ENCODE results near the gene TLE1.
"Not testable (repeated sequence)": the region's sequence is repeated elsewhere in the genome, so short reads cannot be mapped to it uniquely, and the experiment has no call there.

The TLE1 gene

DNA sequence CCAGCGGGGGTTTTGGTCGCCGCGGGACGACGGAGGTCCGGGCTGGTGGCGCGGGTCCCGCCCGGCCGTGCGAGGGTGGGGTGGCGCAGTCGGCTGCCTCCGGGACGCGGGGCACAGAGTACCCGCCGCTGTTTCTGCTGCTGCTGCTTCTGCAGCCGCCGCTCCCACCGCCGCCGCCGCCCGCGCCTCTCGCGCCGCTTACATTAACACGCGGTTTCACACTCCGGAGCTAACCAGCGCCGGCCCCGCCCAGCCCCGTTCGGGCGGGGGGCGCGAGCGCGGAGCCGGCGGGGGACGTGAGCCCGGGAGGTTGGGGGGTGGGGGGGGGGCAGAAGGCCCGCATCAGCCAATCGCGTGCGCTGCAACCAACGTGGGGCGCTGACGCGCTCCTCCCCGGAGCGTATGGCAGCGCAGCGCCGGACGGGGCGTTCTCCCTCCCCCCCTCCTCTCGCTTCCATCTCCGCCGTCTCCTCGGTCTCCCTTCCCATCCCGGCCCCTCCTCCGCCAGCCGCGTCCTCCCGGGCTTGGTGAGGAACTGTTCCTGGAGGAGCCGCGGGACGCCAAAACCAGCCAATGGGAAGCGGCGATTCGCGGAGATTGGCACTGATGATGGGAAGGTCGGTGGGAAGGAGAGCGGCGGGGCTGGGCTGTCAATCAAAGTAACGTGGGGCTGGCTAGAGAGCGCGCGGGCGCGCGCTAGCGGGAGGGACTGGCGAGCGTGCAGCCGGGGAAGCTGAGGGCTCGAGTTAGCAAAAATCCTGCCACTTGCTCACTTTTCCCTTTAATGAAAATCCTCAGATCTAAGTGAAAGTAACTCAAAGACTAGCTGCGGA lies at the start of gene TLE1:
Gene TLE1, minus strand, starts transcription at position 205 of the 833 bp plus-strand sequence. CDS start 1,307 bp downstream, outside the sequence.
- peak; percentile 95 for DNase-seq

DNA sequence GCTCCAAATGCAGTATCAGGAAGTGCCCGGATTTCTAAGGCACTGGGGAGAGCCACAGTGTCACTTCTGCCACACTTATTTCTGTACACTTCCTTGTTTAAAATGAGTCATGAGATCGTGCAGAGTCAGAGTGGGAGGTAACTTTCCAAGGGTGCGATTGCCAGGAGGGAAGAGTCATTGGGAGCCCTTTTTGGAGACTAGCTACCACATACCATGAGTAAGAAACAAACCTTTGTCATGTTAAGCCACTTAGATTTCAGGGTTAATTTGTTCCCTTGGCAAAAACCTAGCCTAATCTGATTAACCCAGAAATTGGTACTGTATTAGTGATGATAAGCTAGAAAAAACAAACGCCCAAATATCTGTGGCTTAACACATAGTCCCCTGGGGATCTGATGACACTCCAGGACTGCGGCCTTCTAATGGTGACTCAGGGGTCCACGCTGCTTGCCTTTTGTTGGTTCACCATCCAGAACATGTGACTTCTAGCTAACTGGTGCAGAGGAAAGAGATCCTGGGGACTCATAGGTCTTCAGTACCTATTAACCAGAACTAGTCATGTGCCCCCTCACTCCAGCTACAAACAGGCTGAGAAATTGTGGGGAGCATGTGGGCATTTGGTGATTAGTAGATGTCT lies 48.6 kb upstream of the TLE1 start:
- DNase-seq: no peak

DNA sequence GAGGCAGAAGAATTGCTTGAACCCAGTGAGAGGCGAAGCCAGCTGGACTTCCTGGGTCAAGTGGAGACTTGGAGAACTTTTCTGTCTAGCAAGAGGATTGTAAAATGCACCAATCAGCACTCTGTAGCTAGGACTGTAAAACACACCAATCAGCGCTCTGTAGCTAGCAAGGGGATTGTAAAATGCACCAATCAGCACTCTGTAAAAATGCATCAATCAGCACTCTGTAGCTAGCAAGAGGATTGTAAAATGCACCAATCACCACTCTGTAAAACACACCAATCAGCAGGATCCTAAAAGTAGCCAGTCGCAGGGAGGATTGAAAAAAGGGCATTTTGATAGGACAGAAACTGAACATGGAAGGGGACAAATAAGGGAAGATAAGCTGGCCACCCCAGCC lies 41.2 kb upstream of the TLE1 start:
- DNase-seq: not testable (repeated sequence)

DNA sequence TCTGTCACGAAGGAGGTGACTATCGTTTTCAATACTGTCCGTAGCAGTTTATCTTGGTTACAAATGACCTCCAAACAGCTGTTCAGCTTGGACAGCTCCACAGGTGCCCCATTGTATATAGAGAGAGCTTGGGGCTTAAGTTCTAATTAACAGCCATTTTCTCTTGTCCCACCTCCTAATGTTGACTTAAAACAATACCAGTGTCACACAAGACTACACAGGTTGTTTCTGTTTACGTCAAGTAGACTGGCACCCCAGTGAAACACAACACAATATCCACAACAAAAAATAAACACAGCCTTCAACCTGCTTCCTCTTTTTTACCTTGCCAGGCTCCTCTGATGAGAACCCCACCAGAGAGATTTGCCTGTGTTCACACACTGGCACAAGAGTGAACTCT lies 39.8 kb upstream of the TLE1 start:
- DNase-seq: no peak

DNA sequence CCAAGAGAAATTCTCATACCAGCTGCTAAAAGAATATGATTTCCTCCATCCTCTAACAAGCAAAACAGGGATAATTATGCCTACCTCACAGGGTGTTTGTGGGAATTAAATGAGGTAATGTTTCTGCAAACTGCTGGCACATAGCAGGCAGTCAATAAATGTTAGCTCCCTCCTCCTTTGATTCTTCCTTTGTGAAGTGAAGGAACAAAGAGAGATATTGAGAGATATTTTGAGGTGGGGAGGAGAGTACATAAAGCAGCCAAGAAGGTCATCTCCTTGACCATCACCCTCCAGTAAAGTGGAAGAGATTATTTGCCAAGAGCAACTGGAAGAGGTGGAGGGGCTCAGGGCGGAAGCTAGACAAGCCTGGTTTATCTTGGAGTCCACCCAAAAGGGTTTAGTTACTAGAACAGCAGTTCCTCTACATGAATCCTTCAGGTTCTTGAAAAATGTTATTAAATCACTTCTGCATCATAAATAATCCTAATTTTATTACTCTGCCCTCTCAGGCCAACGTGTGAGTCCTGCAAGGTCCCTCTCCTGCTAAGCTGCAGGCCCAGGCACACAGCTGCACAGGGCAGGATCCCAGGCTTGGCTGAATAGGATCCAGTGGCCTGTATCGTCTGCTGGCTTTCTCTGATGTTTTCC lies 35.0 kb upstream of the TLE1 start:
- no peak for DNase-seq

DNA sequence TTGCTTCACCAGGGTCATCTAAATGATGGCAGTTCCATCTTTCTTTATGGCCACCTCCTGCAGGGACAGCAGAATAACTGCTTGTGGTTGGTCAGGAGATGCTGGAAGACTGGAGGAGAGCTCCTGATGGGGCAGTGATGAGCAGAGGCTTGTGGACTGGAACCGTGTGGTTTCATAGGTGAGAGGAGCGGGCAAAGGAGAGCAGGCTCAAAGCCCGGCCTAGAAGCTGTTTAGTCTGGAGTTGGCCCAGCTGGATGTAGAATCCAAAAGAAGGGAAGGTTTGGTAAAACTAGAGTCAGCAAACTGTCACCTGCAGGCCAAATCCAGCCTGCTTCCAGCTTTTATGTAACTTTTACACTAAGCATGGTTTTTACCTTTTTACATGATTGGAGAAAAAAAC lies 32.9 kb upstream of the TLE1 start:
- no peak for DNase-seq

DNA sequence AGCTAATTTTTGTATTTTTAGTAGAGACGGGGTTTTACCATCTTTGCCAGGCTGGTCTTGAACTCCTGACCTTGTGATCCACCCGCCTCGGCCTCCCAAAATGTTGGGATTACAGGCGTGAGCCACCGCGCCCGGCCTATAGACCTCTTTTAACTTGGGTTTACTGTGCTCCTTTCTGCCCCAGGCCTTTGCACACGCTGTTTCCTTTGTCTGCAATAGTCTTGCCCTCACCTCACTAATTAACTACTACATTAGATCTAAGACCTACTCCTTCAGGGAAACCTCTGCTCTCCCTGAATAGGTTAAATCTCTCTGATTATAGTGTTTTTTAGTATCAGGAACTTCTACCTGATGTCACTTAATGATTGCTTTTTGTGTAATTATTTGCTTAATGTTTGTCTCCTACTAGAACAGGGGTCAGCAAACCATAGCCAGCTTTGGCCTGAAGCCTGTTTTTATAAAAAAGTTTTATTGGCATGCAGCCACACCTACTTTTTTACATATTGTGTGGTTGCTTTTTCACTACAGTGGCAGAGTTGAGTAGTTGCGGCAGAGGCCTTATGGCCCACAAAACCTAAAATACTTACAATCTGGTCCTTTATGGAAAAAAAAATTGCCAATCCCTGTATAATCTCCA lies 31.2 kb upstream of the TLE1 start:
- no peak for DNase-seq

DNA sequence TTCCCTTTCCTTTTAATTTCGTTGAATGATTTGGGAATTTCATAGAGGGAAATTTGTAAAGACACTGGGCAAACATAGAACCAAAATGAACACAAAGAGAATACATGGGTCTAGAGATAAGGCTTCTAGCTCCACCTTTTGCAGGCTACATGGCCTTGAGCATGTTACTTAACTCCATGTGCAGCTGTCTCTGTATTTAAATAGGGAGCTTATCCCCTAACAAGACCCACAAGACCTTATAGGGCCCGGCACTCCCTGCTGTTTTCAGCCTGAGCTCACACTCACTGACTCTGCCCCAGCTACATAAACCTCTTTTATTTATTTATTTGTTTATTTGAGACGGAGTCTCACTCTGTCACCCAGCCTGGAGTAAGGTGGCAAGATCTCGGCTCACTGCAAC lies 30.6 kb upstream of the TLE1 start:
- no peak for DNase-seq

DNA sequence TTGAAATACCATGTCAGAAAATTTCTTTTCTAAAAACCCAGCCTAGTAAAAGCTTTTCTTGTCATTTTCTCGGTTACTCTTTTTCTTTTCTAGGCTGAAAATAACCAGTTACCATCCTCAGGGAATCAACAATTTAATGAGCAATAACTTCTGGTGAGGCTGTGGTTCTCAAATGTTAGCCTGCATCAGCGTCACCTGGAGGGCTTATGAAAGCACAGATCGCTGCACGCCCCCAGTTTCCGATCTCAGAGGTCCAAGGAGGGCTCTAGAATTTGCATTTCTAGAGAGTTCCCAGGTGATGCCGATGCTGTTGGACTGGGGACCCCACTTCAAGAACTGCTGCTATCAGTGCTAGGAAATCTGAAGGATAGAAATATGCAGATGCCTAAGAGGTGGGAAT lies 28.9 kb upstream of the TLE1 start:
- DNase-seq: no peak

DNA sequence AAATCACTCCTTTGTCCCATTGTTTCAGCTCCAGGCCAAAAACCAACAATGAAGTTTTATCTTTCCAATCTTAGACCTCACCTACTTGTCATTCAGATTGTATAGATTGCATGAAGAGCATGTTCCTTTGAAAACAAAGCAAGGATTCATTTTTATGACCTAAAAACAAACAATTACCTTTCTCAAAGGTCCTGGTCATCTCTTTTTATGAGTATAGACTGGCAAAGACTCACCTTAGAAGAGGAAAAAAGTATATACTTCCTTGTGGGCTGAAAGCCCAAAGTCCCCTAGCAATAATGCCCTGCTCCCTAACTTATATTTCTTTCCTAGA lies 28.4 kb upstream of the TLE1 start:
- DNase-seq: no peak

DNA sequence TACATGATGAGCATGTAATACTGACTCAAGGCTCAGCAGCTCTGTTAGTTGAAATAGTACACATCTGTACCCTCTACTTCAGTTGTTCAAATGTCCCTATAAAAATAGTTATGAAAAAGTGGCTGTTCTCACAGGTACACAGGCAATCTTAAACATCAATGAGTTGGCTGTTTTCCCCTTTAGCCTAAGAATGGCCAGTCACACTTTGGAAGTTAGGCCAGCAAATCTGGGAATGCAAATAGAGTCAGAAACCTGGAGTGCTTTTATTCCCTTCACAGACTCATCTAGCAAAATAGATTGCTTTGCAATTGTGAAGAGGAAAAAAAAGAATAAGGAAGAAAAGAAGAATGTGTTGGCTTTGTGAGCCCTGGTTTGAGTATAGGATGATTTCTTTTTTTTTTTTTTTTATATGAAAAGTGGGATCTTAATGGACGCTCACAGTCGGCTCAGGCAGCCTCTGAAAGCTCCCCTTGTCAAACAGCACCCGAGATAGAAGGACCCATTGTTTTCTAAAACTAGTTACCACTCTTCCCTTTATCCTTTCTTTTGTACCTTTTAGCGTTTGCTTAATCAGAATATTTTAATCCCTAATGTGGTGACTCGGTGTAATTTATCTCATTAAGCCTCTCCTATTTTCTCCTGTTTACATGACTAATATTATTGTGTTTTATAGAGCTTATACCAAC lies 27.9 kb upstream of the TLE1 start:
- DNase-seq: no peak

DNA sequence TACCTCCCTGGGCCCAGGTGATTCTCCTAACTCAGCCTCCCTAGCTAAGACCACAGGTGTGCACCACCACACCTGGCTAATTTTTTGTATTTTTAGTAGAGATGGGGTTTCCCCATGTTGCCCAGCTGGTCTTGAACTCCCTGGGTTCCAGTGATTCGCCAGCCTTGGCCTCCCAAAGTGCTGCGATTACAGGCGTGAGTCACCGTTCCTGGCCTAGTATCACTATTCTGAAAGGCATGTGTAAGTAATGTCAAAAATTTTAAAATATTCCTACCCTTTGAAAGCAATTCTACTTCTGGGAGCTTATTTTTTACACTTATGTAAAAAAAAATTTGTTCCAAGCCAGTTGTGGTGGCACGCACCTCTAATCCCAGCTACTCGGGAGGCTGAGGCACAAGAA lies 27.1 kb upstream of the TLE1 start:
- no peak for DNase-seq

DNA sequence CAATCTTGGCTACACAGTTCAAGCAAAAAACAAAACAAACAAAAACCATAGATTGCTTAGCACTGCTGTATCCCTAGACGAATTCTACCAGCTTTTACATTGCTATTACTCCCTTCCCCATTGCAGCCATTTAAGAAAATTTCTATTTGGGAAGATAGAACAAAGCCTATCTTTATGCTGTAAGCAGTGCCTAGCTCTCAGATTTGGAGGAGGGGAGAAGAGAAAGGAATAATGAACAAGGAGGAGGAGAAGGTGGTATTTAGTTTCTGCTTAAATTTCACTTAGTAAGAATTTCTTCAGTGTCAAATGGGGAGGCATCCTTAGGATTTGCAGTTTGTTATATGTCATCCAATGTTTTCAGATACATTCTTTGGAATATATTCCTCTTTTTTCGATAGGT lies 16.2 kb upstream of the TLE1 start:
- no peak for DNase-seq

DNA sequence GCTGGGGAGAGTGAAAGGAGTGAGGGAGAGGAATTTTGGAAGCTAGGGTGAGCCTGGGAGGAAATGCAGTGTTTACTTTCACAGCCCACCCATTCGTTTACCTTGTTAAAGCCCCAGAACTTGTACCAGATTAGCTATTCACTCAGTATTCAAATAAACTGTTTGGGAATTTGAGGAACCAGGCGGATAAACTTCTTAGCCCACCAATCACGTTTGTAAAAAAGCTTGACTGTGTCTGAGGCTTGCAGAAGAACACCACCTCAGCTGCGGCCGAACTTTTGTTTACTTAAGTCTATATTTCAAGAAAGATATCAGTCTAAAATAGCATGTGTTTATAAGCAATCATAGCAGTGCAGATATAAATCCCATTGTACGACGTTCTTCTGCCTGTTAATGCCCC lies 5.2 kb upstream of the TLE1 start:
- no peak for DNase-seq

DNA sequence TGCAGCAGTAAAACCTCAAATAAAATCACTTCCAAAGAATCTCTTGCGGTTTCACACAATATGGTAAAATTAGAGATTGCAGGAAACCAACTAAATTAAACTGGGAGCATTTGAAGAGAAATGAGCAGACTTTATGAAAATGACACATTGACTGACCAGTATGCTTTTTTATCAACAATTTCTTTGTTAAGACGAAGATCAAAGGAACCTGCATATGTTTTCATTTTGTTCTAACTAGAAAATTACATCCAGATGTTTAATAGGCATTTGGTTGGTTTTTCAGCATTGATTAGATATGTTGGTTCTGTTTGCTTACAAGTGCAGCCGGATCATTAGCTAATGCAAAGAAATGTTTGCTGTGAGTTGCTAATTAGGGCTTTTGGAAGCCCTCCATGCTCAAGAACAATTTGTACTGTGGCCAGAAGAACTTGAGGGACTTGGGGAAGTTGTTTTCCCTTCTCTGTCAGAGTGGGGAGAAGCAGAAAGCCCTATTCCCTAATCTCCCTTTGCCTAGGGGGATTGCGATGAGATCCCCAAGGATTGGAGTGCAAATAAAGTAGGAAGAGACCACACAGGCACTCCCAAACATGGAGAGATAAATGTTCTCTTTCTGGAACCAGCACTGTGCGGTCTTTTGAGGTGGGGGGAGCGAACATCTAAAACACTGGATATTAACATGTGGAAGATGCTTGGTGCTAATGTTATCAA lies 4.5 kb upstream of the TLE1 start:
- DNase-seq: no peak

DNA sequence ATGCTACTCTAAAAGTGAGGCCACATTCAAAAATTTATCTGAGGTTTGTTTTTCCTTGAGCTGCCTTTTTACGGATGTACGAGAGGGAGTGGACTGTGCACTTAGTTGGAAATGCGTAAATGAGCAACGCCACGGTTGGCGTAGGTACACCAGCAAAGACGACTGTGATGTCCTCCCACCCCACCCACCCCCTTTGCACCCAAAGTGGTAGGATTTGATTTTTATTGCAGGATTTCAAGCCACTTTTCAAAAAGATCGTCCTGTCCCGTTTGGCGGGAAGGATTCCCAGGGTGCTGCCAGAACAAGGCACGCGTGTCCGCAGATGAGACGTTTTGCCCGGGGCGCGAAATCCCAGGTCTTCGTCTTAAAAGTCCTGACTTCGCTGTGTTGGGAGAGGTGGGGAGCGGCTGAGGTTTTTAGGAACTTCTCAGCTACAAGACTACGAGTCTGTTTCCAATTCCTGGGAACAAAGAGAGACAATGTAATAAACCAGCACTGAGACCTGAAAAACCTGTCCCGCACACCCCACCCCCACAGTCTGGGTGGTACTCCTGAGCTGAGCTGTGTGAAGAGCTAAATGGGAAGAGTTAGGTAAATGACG lies 1.0 kb upstream of the TLE1 start:
- no peak for DNase-seq

DNA sequence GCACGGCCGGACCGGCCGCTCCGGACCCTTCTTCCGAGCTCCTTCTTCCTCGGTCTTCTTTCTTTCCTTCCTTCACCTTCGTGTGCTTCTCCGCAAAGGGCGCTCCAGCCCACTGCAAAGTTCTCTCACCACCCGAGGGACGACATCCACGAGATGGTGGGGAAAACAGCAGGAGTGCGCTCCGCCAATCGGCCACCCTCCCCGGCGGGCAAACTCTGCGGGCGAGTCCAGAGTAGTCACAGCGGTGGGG lies 329 bp downstream of the TLE1 start:
- not testable (repeated sequence) for DNase-seq

DNA sequence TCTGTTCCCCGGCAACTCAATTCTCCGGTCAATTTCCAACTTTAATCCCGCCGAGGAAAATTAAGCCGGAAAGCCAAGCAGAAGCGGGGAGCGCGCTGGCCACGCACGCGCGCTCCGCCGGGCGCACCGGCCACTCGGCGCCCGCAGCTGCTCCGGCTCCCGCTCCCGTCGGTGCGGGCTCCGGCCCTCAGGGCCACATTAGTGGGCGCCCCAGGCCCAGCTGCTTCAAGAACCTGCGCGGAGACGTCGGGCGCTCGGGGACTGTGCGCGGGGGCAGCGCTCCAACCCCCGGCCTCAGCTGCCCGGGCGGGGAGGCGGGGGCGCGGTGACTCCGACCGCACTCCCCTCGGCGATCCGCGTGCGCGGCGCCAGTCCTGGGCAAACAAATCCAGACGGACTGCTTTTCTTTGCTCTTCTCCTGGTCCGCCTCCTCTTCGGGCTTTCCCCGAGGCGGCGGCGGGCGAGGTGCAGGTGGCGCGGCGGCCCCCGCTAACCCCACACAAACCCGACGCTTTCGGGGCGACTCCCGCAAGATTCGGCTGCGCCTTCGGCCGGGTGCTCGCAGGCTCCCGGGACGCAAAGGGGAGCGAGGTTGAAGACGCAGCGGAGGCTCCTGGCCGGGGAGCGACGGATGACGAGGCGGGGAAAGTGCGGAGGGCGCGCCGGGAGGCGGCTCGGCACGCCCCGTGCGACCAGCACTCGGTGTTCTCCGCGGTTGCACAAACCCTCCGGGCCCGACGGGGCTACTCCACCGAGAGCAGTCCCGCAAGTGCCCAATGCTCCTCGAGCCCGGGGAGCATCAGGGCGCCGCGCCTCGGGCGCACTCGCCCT lies 870 bp downstream of the TLE1 start:
- not testable (repeated sequence) for DNase-seq

DNA sequence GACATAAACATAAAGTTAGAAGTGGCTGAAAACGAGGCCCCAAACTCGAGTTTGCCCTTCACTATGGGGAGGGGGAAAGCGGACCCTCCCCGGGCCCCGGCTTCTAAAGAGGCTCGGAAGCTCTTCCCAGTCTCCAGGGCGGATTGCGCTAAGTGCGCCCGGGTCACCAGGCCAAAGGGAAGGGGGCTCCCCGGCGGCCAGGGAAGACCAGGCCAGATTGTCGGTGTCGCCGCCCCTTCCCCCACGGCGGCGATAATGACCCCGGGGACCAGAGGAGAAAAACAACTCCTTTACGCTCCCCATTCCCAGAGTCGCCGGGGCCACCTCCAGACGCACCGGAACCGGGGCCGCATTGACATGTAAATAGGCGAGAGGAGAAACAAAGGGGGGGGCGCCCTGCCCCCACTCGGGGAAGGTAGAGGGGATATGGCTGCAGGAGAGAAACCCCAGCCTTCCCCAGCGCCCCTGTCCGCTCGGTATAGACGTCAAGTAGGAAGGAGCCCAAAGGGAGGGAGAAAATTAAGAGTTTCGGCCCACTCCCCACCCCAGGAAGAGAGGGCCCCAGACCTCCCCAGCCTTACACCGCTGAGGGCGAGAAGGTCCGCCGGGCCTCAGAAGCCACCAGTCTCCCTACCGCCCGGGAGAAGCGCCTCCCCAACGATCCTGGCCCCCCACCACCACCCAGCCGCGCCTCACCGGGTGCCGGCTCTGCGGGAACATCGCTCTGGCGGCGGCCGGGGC lies 1.7 kb downstream of the TLE1 start:
- DNase-seq: no peak

DNA sequence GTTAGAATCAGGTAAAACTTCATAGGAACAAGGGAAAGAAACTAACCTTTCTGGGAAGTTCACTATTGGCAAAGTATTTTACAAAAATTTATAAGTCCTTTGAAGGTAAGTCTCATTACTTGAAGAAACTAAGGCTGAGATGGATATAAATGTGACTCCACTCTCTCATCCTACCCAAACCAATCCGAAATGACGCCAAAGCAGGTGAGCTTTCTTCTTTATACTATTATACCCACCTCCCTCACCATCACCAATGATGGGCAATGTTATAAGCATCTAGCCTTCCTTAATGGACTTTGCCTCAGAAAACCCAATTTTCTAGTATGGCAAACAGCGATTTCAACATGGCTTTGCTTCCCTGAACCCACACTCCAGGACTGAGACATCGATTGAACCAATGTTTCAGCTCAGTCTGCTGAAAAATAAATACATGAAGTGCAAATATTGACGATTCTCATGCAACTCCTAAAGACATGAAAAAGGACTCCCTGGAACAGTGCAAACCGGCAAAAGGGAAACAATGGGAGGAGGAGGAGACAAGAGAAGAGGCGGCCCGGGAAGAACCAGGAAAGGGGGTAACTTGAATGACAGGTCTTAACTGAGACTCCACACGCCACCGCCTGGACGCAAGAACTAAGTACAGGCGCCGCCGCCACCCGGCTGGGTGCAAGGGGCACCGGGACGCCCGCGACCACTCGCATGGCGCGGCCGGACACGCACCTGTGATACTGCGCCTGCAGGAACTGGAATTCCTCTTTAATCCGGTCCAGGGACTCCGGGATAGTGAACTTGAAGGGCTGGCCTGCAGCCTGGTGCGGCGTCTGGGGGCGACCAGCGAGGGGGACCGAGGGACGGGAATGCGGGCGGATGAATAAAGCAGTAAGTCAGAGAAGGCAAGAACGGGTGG lies 2.5 kb downstream of the TLE1 start:
- DNase-seq: peak; percentile 43

All from NCI-H1694 (cell line).